ENCODE results near the gene LRRC32. TPM values are rescaled to one million over a fixed set of nuclear protein-coding genes. Genes with fewer than 3 reads are reported as not detected.
A peak's percentile ranks its signal among the peaks of the same experiment; 100 is the strongest.

Gene LRRC32
- total RNA-seq, 4 donors from 2014 or later = 22.7 to 37.6 (median 31.1) TPM

DNA sequence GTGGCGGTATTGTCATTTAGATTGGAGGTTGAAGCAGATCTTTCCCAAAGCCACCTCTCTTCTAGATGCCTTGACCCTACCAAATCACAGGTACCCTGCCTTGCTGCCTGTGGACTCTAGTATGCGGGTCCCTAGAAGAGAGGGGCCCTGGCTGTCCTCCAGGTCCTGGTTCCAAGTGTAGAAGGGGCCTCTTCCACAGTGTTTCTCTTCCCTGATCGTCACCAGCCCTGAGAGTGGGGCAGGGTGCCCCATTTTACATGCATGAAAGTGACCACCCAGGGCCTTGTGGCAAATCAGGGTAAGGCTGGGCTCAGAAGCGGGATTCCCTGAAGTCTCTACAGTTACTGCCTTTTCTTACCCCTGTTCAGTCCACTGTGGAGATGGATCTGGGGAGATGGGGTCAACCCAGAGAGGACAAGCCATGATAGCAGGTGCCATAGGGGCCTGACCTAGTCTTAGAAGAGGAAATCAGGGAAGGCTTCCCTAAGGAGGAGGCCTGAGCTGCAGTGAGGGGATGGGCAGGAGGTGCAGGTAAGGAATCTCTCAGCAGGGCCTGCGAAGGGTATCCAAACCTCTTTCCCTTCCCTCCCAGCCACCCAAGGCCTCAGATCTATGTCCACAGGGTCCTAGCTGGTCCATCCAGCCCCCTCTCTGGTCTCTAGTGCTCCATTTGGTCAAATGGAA lies 1.2 kb upstream of the LRRC32 start:
- Histone ChIP-seq H3K27me3 (peaks cover 28% of the 10 kb centered on the region), H3K4me1 (peaks cover 0 to 37% (median 7%) of the 10 kb centered on the region in 3 donors), H3K36me3 (no peaks in the 10 kb centered on the region), H3K4me3 (no peak overlapping the region), H3K9me3 (no peaks in the 10 kb centered on the region), H3K27ac (peak overlapping the region in 3 of 4 donors; percentile 72 to 82 (median 74))
- TF ChIP-seq POLR2AphosphoS5 (IDR thresholded peaks at IDR 0.05) (no peak), EP300 (IDR thresholded peaks at IDR 0.05) (no peak), POLR2A (IDR thresholded peaks at IDR 0.05) (no peak), CTCF (IDR thresholded peaks at IDR 0.05) (no peak)
- ATAC-seq = no peak
- WGBS, 2 donors (ENCODE audit: low coverage in 1 of 2) = 86% methylated on average over 1 to 2 of the region's 5 CpGs

GRCh38 chr11:76671237-76671592 lies 668 bp upstream of the LRRC32 start:
- peaks cover 28% of the 10 kb centered on the region for H3K27me3 ChIP-seq
- WGBS, 2 donors (ENCODE audit: low coverage in 1 of 2) = 19 to 40% methylated on average over 4 to 6 of the region's 8 CpGs
- H3K27ac ChIP-seq = peak overlapping the region in 3 of 4 donors; percentile 72 to 82 (median 74)
- no peak for TF ChIP-seq EP300 (IDR thresholded peaks at IDR 0.05)
- TF ChIP-seq POLR2AphosphoS5 (IDR thresholded peaks at IDR 0.05) = no peak
- TF ChIP-seq CTCF (IDR thresholded peaks at IDR 0.05) = no peak
- TF ChIP-seq POLR2A (IDR thresholded peaks at IDR 0.05) = no peak
- no peaks in the 10 kb centered on the region for H3K36me3 ChIP-seq
- H3K4me3 ChIP-seq = peak overlapping the region in 1 of 2 donors; percentile 68
- H3K9me3 ChIP-seq = no peaks in the 10 kb centered on the region
- no peak for ATAC-seq
- peaks cover 0 to 40% (median 7%) of the 10 kb centered on the region in 3 donors for H3K4me1 ChIP-seq

DNA sequence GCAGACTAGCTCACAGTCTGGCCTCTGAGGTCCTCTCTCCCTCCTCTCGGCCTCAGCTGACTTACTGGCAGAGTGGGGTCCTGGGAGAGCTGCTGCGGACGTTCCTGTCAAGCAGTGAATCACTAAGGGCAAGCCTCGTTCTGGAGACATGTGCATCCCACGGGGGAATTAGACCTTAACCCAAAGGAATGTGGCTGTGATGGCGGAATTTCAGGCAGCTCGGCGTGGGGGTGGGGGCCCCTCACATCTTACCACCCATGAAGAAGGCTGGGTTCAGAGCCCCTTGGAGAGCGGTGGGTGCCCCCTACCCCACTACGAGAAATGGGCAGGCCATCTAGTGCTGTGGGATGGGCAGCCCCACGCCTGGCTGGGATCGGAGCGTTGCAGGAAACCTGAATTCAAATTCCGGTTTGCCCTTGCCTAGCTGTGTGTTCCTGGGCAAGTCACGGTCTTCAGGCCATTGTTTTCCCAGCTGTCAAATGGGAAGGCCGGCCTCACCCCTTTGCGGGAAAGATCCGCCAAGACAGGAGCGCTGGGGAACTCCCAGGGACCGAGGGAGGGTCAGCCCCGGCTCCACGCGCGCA lies 554 bp downstream of the LRRC32 start:
- no peaks in the 10 kb centered on the region for H3K36me3 ChIP-seq
- TF ChIP-seq POLR2AphosphoS5 (IDR thresholded peaks at IDR 0.05) = no peak
- TF ChIP-seq POLR2A (IDR thresholded peaks at IDR 0.05) = no peak
- TF ChIP-seq EP300 (IDR thresholded peaks at IDR 0.05) = no peak
- no peak for TF ChIP-seq CTCF (IDR thresholded peaks at IDR 0.05)
- peaks cover 0 to 53% (median 7%) of the 10 kb centered on the region in 3 donors for H3K4me1 ChIP-seq
- peak overlapping the region; percentile 30 to 68 for H3K4me3 ChIP-seq
- ATAC-seq = no peak
- WGBS, 2 donors (ENCODE audit: low coverage in 1 of 2) = 25% methylated on average over 5 of the region's 24 CpGs; no CpG with 5 or more reads in 1 of the 2 donors
- peaks cover 28% of the 10 kb centered on the region for H3K27me3 ChIP-seq
- H3K27ac ChIP-seq = peak overlapping the region in 3 of 4 donors; percentile 72 to 82 (median 74)
- no peaks in the 10 kb centered on the region for H3K9me3 ChIP-seq

DNA sequence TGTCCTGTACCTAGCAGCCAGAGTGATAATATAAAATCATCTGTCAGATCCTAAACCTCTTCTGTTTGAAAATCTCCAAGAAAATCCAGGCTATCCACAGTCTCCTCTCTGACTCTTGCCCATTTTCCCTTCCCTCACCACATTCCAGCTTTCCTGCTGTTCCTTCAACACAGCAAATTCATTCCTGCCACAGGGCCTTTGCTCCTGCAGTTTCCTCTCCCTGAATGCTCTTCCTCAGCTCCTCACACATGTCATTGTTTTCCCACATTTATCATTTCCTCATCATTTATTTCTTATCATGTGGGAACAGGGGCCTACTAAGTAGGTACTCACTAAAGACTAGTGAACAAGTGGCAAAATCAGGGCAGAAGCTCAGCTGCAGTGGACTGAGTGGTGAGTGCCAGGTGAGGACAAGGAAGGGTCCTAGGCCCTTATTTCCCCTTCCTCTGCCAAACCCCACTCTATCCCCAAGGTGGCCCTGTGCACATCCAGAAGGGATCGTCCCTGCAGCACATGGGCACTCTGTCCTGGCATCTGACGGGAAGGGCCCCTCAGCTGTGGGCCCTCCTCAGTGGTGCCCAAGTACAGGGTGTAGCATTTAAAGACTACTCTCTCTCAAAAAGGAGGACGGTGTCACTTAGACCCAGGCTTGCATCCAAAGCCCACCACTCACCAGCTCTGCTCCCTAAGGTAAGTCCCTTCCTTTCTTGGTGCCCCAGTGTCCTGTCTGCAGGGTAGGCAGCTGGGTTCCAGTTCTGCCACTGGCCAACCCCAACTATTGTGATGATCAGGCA lies 2.0 kb downstream of the LRRC32 start:
- ATAC-seq = no peak
- WGBS, 2 donors (ENCODE audit: low coverage in 1 of 2) = no CpG with 5 or more reads among the region's 3 CpGs
- Histone ChIP-seq H3K27me3 (peaks cover 28% of the 10 kb centered on the region), H3K9me3 (no peaks in the 10 kb centered on the region), H3K27ac (peak overlapping the region in 2 of 4 donors; percentile 54 to 74), H3K4me3 (peak overlapping the region; percentile 7 to 68), H3K36me3 (peaks cover 0 to 5% of the 10 kb centered on the region in 2 donors), H3K4me1 (peaks cover 0 to 54% (median 7%) of the 10 kb centered on the region in 3 donors)
- TF ChIP-seq POLR2AphosphoS5 (IDR thresholded peaks at IDR 0.05) (no peak), POLR2A (IDR thresholded peaks at IDR 0.05) (no peak), CTCF (IDR thresholded peaks at IDR 0.05) (no peak), EP300 (IDR thresholded peaks at IDR 0.05) (no peak)
